Neuronal stem cell (in vitro differentiated cells): ENCODE data around the gene PILRB.
"Not testable (repeated sequence)": the region's sequence is repeated elsewhere in the genome, so short reads cannot be mapped to it uniquely, and the experiment has no call there.

Source experiments
- DNase-seq: peaks from one replicate; pipeline ENCODE4 v3.0.0-alpha.2; 2013; ENCODE audit warnings: low spot score
- H2AFZ ChIP-seq: one replicate; pipeline ENCODE4 v1.6.1; 2013; ENCODE audit warnings: mild to moderate bottlenecking, low read length, inconsistent platforms
- H2AK5ac ChIP-seq: 2 replicates; pipeline ENCODE4 v1.6.1; 2013; ENCODE audit warnings: low read depth, mild to moderate bottlenecking, inconsistent platforms, low read length, moderate library complexity, mixed read lengths
- H2BK120ac ChIP-seq: 2 replicates; pipeline ENCODE4 v1.6.1; 2013; ENCODE audit warnings: low read depth, mild to moderate bottlenecking, inconsistent platforms, low read length, moderate library complexity, mixed read lengths
- H2BK12ac ChIP-seq: one replicate; pipeline ENCODE4 v1.6.1; 2013; ENCODE audit warnings: low read length, inconsistent platforms
- H2BK15ac ChIP-seq: 2 replicates; pipeline ENCODE4 v1.6.1; 2013; ENCODE audit warnings: mild to moderate bottlenecking, low read length, inconsistent platforms, mixed read lengths
- H2BK5ac ChIP-seq: one replicate; pipeline ENCODE4 v1.6.1; 2013; ENCODE audit warnings: inconsistent platforms, mild to moderate bottlenecking, low read length, moderate library complexity
- H3K14ac ChIP-seq: one replicate; pipeline ENCODE4 v1.6.1; 2013; ENCODE audit warnings: low read length, inconsistent platforms
- H3K18ac ChIP-seq: 2 replicates; pipeline ENCODE4 v1.6.1; 2013; ENCODE audit warnings: low read length, inconsistent platforms
- H3K23ac ChIP-seq: 2 replicates; pipeline ENCODE4 v1.6.1; 2013; ENCODE audit warnings: low read depth, mild to moderate bottlenecking, mixed read lengths, low read length, inconsistent platforms; ENCODE audit not compliant: poor library complexity
- H3K27ac ChIP-seq: replicated peaks from 3 replicates; pipeline ENCODE4 v1.5.1; 2013; ENCODE audit warnings: low read length, inconsistent platforms
- H3K27me3 ChIP-seq, 3 experiments: 2 replicates each; pipeline ENCODE4 v1.6.1; 2013; ENCODE audit warnings: low read length in 3 of 3, mild to moderate bottlenecking in 2 of 3, inconsistent platforms in 1 of 3, low read depth in 1 of 3, mixed read lengths in 1 of 3, moderate library complexity in 1 of 3; ENCODE audit not compliant: control insufficient read depth in 3 of 3, insufficient read depth in 3 of 3
- H3K36me3 ChIP-seq, 2 donors: replicated peaks in 1 of 2; 2 replicates each; pipeline ENCODE4 v1.6.1; 2013; ENCODE audit warnings: low read length in 2 of 2; ENCODE audit not compliant: control insufficient read depth in 2 of 2, insufficient read depth in 2 of 2
- H3K4ac ChIP-seq: 2 replicates; pipeline ENCODE4 v1.6.1; 2013; ENCODE audit warnings: inconsistent platforms, mild to moderate bottlenecking, low read length, moderate library complexity
- H3K4me1 ChIP-seq, 2 donors: 1 replicate in 1 of 2; 2 replicates in 1 of 2; pipeline ENCODE4 v1.6.1; 2013; ENCODE audit warnings: low read length in 2 of 2, low read depth in 1 of 2; ENCODE audit not compliant: control insufficient read depth in 2 of 2, insufficient read depth in 1 of 2
- H3K4me2 ChIP-seq: one replicate; pipeline ENCODE4 v1.6.1; 2013; ENCODE audit warnings: mild to moderate bottlenecking, low read length, inconsistent platforms; ENCODE audit not compliant: insufficient read depth, poor library complexity, severe bottlenecking
- H3K4me3 ChIP-seq, 2 donors: 2 replicates each; pipeline ENCODE4 v1.5.1; 2013; ENCODE audit warnings: low read length in 2 of 2, mild to moderate bottlenecking in 2 of 2, inconsistent platforms in 1 of 2, moderate library complexity in 1 of 2
- H3K79me1 ChIP-seq: one replicate; pipeline ENCODE4 v1.6.1; 2013; ENCODE audit warnings: low read depth, mild to moderate bottlenecking, inconsistent platforms, low read length, moderate library complexity
- H3K9ac ChIP-seq: one replicate; pipeline ENCODE4 v1.6.1; 2013; ENCODE audit warnings: mild to moderate bottlenecking, low read depth, low read length, inconsistent platforms; ENCODE audit not compliant: poor library complexity
- H3K9me3 ChIP-seq, 2 donors: replicated peaks in 1 of 2; 2 replicates each; pipeline versions ENCODE3 to v1.6.1; 2013; ENCODE audit warnings: low read length in 2 of 2, mild to moderate bottlenecking in 2 of 2, inconsistent platforms in 1 of 2, low read depth in 1 of 2, mixed read lengths in 1 of 2, moderate library complexity in 1 of 2; ENCODE audit not compliant: control insufficient read depth in 2 of 2, insufficient read depth in 1 of 2
- H4K8ac ChIP-seq: one replicate; pipeline ENCODE4 v1.6.1; 2013; ENCODE audit warnings: low read depth, mild to moderate bottlenecking, inconsistent platforms, low read length, moderate library complexity
- H4K91ac ChIP-seq: one replicate; pipeline ENCODE4 v1.6.1; 2013; ENCODE audit warnings: low read length, low read depth, mild to moderate bottlenecking, inconsistent platforms; ENCODE audit not compliant: poor library complexity
- WGBS, 2 donors: extraction: QIAGEN DNeasy Blood & Tissue Kit; methylation state at CpG; one replicate each; pipeline ENCODE4 v1.1.7; 2013; ENCODE audit warnings: missing lambda C conversion rate in 2 of 2, mixed read lengths in 1 of 2; ENCODE audit not compliant: insufficient read length in 2 of 2, insufficient replicate concordance in 1 of 2; ENCODE audit errors: extremely low coverage in 2 of 2; 5-methylcytosine and 5-hydroxymethylcytosine counted together

PILRB gene

DNA sequence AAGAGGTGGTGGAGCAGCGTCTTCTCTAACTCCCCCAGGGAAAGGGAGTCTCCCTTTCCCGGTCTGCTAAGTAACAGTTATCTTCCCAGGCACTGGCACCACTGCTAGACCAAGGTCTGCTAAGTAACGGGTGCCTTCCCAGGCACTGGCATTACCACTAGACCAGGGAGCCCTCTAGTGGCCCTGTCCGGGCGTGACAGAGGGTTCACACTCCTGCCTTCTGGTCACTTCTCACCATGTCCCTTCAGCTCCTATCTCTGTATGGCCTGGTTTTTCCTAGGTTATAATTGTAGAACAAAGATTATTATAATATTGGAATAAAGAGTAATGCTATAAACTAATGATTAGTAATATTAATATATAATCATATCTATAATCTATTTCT is 12.6 kb upstream of the PILRB start:
- not testable (repeated sequence) for H3K79me1 ChIP-seq
- H3K36me3 ChIP-seq, result peaks cover 26 to 66% of the 10 kb centered on the region in 2 donors

DNA sequence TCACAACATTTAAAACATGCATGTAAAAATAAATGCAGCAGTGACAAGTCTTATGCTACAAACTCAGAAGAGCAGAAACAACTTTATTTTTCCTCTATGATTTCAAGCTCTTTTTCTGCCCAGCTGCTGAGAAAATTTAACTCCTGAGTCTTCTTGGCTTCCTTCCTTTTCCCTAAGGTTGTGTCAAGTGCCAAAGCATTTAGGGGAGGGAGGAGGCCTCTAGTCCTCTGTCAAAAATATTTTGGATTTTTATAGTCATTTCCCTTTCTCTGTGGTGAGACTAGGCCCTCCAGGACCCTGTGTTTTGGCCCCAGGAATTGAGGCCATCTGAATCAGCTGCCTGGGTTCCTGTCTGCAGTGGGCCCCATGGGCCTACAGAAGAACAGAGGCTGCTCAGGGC is 11.0 kb upstream of the PILRB start:
- H2BK5ac ChIP-seq, result no peak overlapping the region
- no peak overlapping the region for H3K18ac ChIP-seq
- H2BK120ac ChIP-seq, result no peak overlapping the region
- H3K36me3 ChIP-seq, result peaks cover 36 to 70% of the 10 kb centered on the region in 2 donors
- DNase-seq, result no peak
- H3K9me3 ChIP-seq, result peaks cover 0 to 2% of the 10 kb centered on the region in 2 donors
- no peak overlapping the region for H4K8ac ChIP-seq
- H3K9ac ChIP-seq, result no peak overlapping the region
- no peak overlapping the region for H2BK15ac ChIP-seq
- no peak overlapping the region for H2AFZ ChIP-seq
- H2AK5ac ChIP-seq, result no peak overlapping the region
- H3K4ac ChIP-seq, result no peak overlapping the region
- no peak overlapping the region for H3K4me2 ChIP-seq
- no peak overlapping the region for H3K14ac ChIP-seq
- no peak overlapping the region for H4K91ac ChIP-seq
- H3K27me3 ChIP-seq, result no peaks in the 10 kb centered on the region
- no peak overlapping the region for H3K23ac ChIP-seq
- H3K4me1 ChIP-seq, result peaks cover 0 to 9% of the 10 kb centered on the region in 2 donors
- no peak overlapping the region for H3K27ac ChIP-seq
- H3K79me1 ChIP-seq, result peaks cover 2% of the 10 kb centered on the region
- H3K4me3 ChIP-seq, result no peak overlapping the region
- no peak overlapping the region for H2BK12ac ChIP-seq

More for the DNA sequence above, 12.6 kb upstream of the PILRB start:
- H3K9me3 ChIP-seq, H3K4me2 ChIP-seq, H2BK12ac ChIP-seq, H2BK5ac ChIP-seq, H3K4me1 ChIP-seq, H3K14ac ChIP-seq, H3K27ac ChIP-seq, H3K18ac ChIP-seq, H3K4ac ChIP-seq, H2BK15ac ChIP-seq, H3K27me3 ChIP-seq, H2AK5ac ChIP-seq, H4K8ac ChIP-seq, H4K91ac ChIP-seq, H3K9ac ChIP-seq, H3K23ac ChIP-seq, H2BK120ac ChIP-seq, H3K4me3 ChIP-seq, H2AFZ ChIP-seq: not testable (repeated sequence)
- no CpG with 5 or more reads among the region's 5 CpGs for WGBS, 2 donors
- peak; percentile 30 for DNase-seq

DNA sequence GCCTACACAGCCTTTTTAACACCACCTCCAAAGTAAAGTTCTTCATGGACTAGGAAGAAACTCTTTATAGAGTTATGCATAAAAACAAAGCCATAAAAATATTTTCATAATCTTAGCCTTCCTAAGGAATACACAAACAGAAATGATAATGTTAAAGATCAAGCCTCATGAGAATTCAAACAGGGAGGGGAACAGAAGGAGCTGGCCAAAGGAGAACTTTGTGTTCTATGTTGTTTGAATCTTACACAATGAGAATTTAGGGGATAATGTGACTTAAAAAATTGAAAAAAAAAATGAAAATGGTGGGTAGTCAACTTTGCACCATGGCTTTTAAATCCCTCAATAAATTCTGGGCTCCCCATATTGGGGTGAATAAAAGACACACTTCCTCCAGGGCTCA is 9.1 kb upstream of the PILRB start:
- Histone ChIP-seq H2AK5ac (no peak overlapping the region), H3K9ac (no peak overlapping the region), H3K36me3 (peaks cover 40 to 73% of the 10 kb centered on the region in 2 donors)

DNA sequence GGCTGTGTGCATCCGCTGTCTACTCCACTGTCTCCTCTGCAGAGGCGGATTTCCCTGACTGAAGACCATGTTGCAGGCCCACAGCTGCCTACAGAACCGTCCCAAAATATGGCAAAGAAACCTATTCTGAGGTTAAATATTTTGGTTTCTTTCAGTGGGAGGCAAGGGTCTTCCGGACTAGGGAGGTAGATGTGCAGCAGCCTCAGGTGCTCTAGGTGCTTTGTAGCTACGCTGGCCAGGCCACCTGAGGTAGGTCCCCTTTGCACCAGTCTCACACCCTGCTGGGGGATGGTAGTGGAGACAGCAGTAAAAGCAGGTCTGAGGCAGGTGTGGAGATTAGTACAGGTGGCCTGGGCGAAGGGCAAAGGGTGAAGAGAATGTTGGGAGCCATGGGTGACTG is 8.2 kb upstream of the PILRB start:
- Histone ChIP-seq H3K4me3 (no peak overlapping the region), H3K9me3 (peaks cover 0 to 2% of the 10 kb centered on the region in 2 donors), H3K18ac (no peak overlapping the region), H2BK15ac (no peak overlapping the region), H3K36me3 (peaks cover 46 to 83% of the 10 kb centered on the region in 2 donors), H3K14ac (no peak overlapping the region), H3K79me1 (peaks cover 8% of the 10 kb centered on the region), H3K4ac (no peak overlapping the region), H2AK5ac (no peak overlapping the region), H3K9ac (no peak overlapping the region), H3K27ac (no peak overlapping the region), H3K4me2 (no peak overlapping the region), H4K8ac (no peak overlapping the region), H3K27me3 (no peaks in the 10 kb centered on the region), H4K91ac (no peak overlapping the region), H2BK5ac (no peak overlapping the region), H2AFZ (no peak overlapping the region), H2BK12ac (no peak overlapping the region), H3K4me1 (peaks cover 0 to 2% of the 10 kb centered on the region in 2 donors), H2BK120ac (no peak overlapping the region), H3K23ac (no peak overlapping the region)
- no peak for DNase-seq
- no CpG with 5 or more reads among the region's 6 CpGs for WGBS, 2 donors

More for the DNA sequence above, 9.1 kb upstream of the PILRB start:
- H4K91ac ChIP-seq, result no peak overlapping the region
- H2BK120ac ChIP-seq, result no peak overlapping the region
- no peak overlapping the region for H2AFZ ChIP-seq
- H4K8ac ChIP-seq, result no peak overlapping the region
- no peak overlapping the region for H2BK12ac ChIP-seq
- H3K9me3 ChIP-seq, result peaks cover 0 to 2% of the 10 kb centered on the region in 2 donors
- H3K18ac ChIP-seq, result no peak overlapping the region
- DNase-seq, result no peak
- no peak overlapping the region for H3K27ac ChIP-seq
- H3K14ac ChIP-seq, result no peak overlapping the region
- no peaks in the 10 kb centered on the region for H3K27me3 ChIP-seq
- H3K4me2 ChIP-seq, result no peak overlapping the region
- no peak overlapping the region for H3K23ac ChIP-seq
- peaks cover 0 to 9% of the 10 kb centered on the region in 2 donors for H3K4me1 ChIP-seq
- no peak overlapping the region for H3K4me3 ChIP-seq
- H3K79me1 ChIP-seq, result peaks cover 8% of the 10 kb centered on the region
- no peak overlapping the region for H2BK5ac ChIP-seq
- H3K4ac ChIP-seq, result no peak overlapping the region
- H2BK15ac ChIP-seq, result no peak overlapping the region
